Gastrocnemius medialis (tissue), 4 donors: ENCODE results near the gene SEPHS2.

ENCODE experiments used
- POLR2A ChIP-seq, 2 donors: fragments of 450-650 bp; IDR thresholded peaks; one replicate each; pipeline ENCODE4 v1.6.1; 2017; ENCODE audit warnings: antibody characterized with exemption in 2 of 2, mild to moderate bottlenecking in 2 of 2, moderate library complexity in 2 of 2
- TF ChIP-seq, protein P1 (sequence below), 5 experiments: fragments of 450-650 bp in 3 of 5; fragments of 200-600 bp in 2 of 5; sonication (generic) in 2 of 5; IDR thresholded peaks in 4 of 5; conservative IDR thresholded peaks in 1 of 5; 1 replicate in 4 of 5; 2 replicates in 1 of 5; pipeline ENCODE4 v1.5.1; 2016 to 2019; ENCODE audit warnings: antibody characterized with exemption in 5 of 5, mild to moderate bottlenecking in 3 of 5, moderate library complexity in 3 of 5

DNA sequence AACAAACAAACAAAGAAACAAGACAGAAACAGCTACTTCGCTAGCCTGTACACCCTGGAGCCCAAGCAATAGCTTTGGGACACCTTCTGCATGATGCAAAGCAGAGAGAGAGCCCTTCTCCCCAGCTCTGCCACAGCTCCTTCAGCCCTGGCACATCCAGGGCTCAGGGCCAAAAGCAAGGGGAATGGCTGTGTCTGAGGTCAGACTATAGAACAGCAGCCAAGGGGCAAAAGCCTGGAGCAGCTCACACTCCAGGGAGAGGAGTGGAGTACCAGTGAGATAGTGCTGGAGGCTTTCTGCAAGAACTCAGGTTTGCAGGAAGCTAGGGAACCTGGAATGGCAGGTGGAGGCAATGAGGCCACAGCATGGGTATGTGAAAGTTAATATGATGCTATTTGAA is 11.6 kb upstream of the SEPHS2 start:
- TF ChIP-seq, protein P1, sequence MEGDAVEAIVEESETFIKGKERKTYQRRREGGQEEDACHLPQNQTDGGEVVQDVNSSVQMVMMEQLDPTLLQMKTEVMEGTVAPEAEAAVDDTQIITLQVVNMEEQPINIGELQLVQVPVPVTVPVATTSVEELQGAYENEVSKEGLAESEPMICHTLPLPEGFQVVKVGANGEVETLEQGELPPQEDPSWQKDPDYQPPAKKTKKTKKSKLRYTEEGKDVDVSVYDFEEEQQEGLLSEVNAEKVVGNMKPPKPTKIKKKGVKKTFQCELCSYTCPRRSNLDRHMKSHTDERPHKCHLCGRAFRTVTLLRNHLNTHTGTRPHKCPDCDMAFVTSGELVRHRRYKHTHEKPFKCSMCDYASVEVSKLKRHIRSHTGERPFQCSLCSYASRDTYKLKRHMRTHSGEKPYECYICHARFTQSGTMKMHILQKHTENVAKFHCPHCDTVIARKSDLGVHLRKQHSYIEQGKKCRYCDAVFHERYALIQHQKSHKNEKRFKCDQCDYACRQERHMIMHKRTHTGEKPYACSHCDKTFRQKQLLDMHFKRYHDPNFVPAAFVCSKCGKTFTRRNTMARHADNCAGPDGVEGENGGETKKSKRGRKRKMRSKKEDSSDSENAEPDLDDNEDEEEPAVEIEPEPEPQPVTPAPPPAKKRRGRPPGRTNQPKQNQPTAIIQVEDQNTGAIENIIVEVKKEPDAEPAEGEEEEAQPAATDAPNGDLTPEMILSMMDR (IDR thresholded peaks at IDR 0.05 in 4 of 5, conservative IDR thresholded peaks at IDR 0.05 in 1 of 5): no peak
- TF ChIP-seq POLR2A (IDR thresholded peaks at IDR 0.05): no peak
